ENCODE results near the gene TLR4. TPM values are rescaled to one million over a fixed set of nuclear protein-coding genes. Genes with fewer than 3 reads are reported as not detected.

The TLR4 gene
- total RNA-seq, 3 donors from 2014 or later, result 23.0 to 71.2 (median 31.1) TPM

DNA sequence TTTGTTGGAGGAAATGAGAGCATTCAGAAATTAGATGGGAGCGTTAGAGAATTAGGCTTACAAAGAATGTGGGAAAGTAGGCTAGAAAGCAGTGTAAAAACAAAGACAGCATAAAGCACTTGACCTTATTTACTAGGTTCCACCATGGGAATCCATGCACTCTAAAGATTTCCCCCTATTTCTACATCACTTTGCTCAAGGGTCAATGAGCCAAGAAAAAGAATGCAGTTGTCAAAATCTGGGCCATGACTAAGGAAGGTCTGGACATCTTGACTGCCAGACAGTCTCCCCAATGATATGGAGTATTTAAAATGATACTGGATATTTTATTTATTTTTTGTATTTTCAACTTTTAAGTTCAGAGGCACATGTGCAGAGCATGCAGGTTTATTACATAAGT lies 3.4 kb downstream of the TLR4 start:
- intact Hi-C loops (cut with DNase I; ENCODE audit: low total_unique reads), result no loop called here
- H3K27ac ChIP-seq, result no peak overlapping the region
- TF ChIP-seq POLR2AphosphoS5 (IDR thresholded peaks at IDR 0.05), result no peak
- TF ChIP-seq CTCF (IDR thresholded peaks at IDR 0.05), result no peak
- TF ChIP-seq POLR2A (IDR thresholded peaks at IDR 0.05), result no peak
- H3K27me3 ChIP-seq, result no peaks in the 10 kb centered on the region
- H3K9me3 ChIP-seq, result no peaks in the 10 kb centered on the region
- peak overlapping the region in 1 of 3 donors; percentile 69 for H3K4me3 ChIP-seq
- no peak for DNase-seq (ENCODE audit: low spot score in 2 of 2)
- H3K4me1 ChIP-seq, result peaks cover 0 to 3% of the 10 kb centered on the region in 2 donors
- no peaks in the 10 kb centered on the region for H3K36me3 ChIP-seq

DNA sequence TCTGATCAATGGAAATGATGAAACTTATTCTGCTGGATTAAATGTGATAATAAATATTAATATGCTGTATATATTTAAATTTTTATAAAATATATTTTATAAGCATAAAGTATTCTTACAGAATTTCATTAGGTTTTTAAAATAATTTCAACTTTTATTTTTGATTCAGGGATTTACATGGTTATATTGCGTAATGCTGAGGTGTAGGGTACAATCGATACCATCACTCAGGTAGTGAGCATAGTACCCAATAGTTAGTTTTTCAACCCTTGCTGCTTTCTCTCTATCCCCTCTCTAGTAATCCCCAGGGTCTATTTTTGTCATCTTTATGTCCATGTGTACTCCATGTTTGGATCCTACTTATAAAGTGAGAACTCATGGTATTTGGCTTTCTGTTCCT lies 5.7 kb downstream of the TLR4 start:
- intact Hi-C loops (cut with DNase I; ENCODE audit: low total_unique reads), result no loop called here

DNA sequence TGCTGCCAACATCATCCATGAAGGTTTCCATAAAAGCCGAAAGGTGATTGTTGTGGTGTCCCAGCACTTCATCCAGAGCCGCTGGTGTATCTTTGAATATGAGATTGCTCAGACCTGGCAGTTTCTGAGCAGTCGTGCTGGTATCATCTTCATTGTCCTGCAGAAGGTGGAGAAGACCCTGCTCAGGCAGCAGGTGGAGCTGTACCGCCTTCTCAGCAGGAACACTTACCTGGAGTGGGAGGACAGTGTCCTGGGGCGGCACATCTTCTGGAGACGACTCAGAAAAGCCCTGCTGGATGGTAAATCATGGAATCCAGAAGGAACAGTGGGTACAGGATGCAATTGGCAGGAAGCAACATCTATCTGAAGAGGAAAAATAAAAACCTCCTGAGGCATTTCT lies 10.1 kb downstream of the TLR4 start:
- Histone ChIP-seq H3K4me3 (no peak overlapping the region), H3K4me1 (no peaks in the 10 kb centered on the region), H3K36me3 (no peaks in the 10 kb centered on the region), H3K27me3 (no peaks in the 10 kb centered on the region), H3K27ac (no peak overlapping the region), H3K9me3 (no peaks in the 10 kb centered on the region)
- DNase-seq (ENCODE audit: low spot score in 2 of 2), result no peak
- TF ChIP-seq POLR2AphosphoS5 (IDR thresholded peaks at IDR 0.05) (no peak), CTCF (IDR thresholded peaks at IDR 0.05) (no peak), POLR2A (IDR thresholded peaks at IDR 0.05) (no peak)
- intact Hi-C loops (cut with DNase I; ENCODE audit: low total_unique reads), result loop anchor here (2.0 kb wide), 1 partner anchor 13 kb away; no protein-coding TSS in a partner anchor

More for the DNA sequence above, 5.7 kb downstream of the TLR4 start:
- H3K27me3 ChIP-seq, result no peaks in the 10 kb centered on the region
- no peak overlapping the region for H3K27ac ChIP-seq
- TF ChIP-seq POLR2A (IDR thresholded peaks at IDR 0.05), result no peak
- TF ChIP-seq CTCF (IDR thresholded peaks at IDR 0.05), result no peak
- TF ChIP-seq POLR2AphosphoS5 (IDR thresholded peaks at IDR 0.05), result no peak
- H3K9me3 ChIP-seq, result no peaks in the 10 kb centered on the region
- H3K4me1 ChIP-seq, result no peaks in the 10 kb centered on the region
- no peaks in the 10 kb centered on the region for H3K36me3 ChIP-seq
- DNase-seq (ENCODE audit: low spot score in 2 of 2), result no peak
- no peak overlapping the region for H3K4me3 ChIP-seq

- H3K4me1 ChIP-seq, result no peaks in the 10 kb centered on the region
- intact Hi-C loops (cut with DNase I; ENCODE audit: low total_unique reads), result loop anchor here (2.0 kb wide), 1 partner anchor 15 kb away; no protein-coding TSS in a partner anchor
- no peaks in the 10 kb centered on the region for H3K36me3 ChIP-seq
- H3K27me3 ChIP-seq, result no peaks in the 10 kb centered on the region
- H3K9me3 ChIP-seq, result no peaks in the 10 kb centered on the region
- DNase-seq (ENCODE audit: low spot score in 2 of 2), result no peak
- TF ChIP-seq CTCF (IDR thresholded peaks at IDR 0.05), result no peak
- TF ChIP-seq POLR2A (IDR thresholded peaks at IDR 0.05), result no peak
- TF ChIP-seq POLR2AphosphoS5 (IDR thresholded peaks at IDR 0.05), result no peak
- no peak overlapping the region for H3K4me3 ChIP-seq
- no peak overlapping the region for H3K27ac ChIP-seq
These were observed 11.3 kb downstream of the TLR4 start for GRCh38 chr9:117715411-117715989.

GRCh38 chr9:117718085-117718484 lies 13.9 kb downstream of the TLR4 start:
- no peaks in the 10 kb centered on the region for H3K36me3 ChIP-seq
- no peak overlapping the region for H3K27ac ChIP-seq
- H3K27me3 ChIP-seq, result no peaks in the 10 kb centered on the region
- H3K9me3 ChIP-seq, result no peaks in the 10 kb centered on the region
- no peaks in the 10 kb centered on the region for H3K4me1 ChIP-seq
- intact Hi-C loops (cut with DNase I; ENCODE audit: low total_unique reads), result no loop called here
- no peak overlapping the region for H3K4me3 ChIP-seq
- DNase-seq (ENCODE audit: low spot score in 2 of 2), result no peak
- no peak for TF ChIP-seq POLR2A (IDR thresholded peaks at IDR 0.05)
- TF ChIP-seq CTCF (IDR thresholded peaks at IDR 0.05), result no peak
- TF ChIP-seq POLR2AphosphoS5 (IDR thresholded peaks at IDR 0.05), result no peak
